ENCODE results near the gene ADAMTSL3.
A peak's percentile ranks its signal among the peaks of the same experiment; 100 is the strongest.

ADAMTSL3 gene

GRCh38 chr15:84010246-84010645 lies 356.3 kb downstream of the ADAMTSL3 start:
- Histone ChIP-seq H3K9me2 (replicated peaks; ENCODE audit: control insufficient read depth, low read length) (no peaks in the 10 kb centered on the region), H3K4me3 (ENCODE audit: low read length) (no peak overlapping the region), H3K4me2 (ENCODE audit: low read length) (no peak overlapping the region), H3K79me2 (ENCODE audit: control insufficient read depth, low read length) (no peaks in the 10 kb centered on the region), H3K9me3 (ENCODE audit: control insufficient read depth, insufficient read depth, low read length) (no peaks in the 10 kb centered on the region), H3K4me1 (ENCODE audit: control insufficient read depth, low read length) (no peaks in the 10 kb centered on the region), H3K27ac (ENCODE audit: low read depth, low read length) (no peak overlapping the region), H3K27me3 (ENCODE audit: control insufficient read depth, low read length) (no peaks in the 10 kb centered on the region), H3F3A (ENCODE audit: control insufficient read depth, insufficient read depth) (no peaks in the 10 kb centered on the region), H3K36me3 (ENCODE audit: control insufficient read depth, low read length) (no peaks in the 10 kb centered on the region), H4K20me1 (ENCODE audit: control insufficient read depth, insufficient read depth, low read depth, low read length) (no peaks in the 10 kb centered on the region)
- no peak for TF ChIP-seq CTCF (IDR thresholded peaks at IDR 0.05; ENCODE audit: low read depth, low read length, poor library complexity, severe bottlenecking)
- no peak for TF ChIP-seq EZH2phosphoT487 (IDR thresholded peaks at IDR 0.05; ENCODE audit: borderline replicate concordance, low read length)

GRCh38 chr15:84016371-84016770 lies 362.4 kb downstream of the ADAMTSL3 start:
- no peaks in the 10 kb centered on the region for H3K36me3 ChIP-seq (ENCODE audit: control insufficient read depth, low read length)
- no peaks in the 10 kb centered on the region for H3K27me3 ChIP-seq (ENCODE audit: control insufficient read depth, low read length)
- no peak overlapping the region for H3K27ac ChIP-seq (ENCODE audit: low read depth, low read length)
- no peaks in the 10 kb centered on the region for H3K9me3 ChIP-seq (ENCODE audit: control insufficient read depth, insufficient read depth, low read length)
- no peak overlapping the region for H3K4me3 ChIP-seq (ENCODE audit: low read length)
- H4K20me1 ChIP-seq (ENCODE audit: control insufficient read depth, insufficient read depth, low read depth, low read length): no peaks in the 10 kb centered on the region
- H3F3A ChIP-seq (ENCODE audit: control insufficient read depth, insufficient read depth): no peaks in the 10 kb centered on the region
- no peaks in the 10 kb centered on the region for H3K79me2 ChIP-seq (ENCODE audit: control insufficient read depth, low read length)
- H3K4me1 ChIP-seq (ENCODE audit: control insufficient read depth, low read length): no peaks in the 10 kb centered on the region
- TF ChIP-seq CTCF (IDR thresholded peaks at IDR 0.05; ENCODE audit: low read depth, low read length, poor library complexity, severe bottlenecking) (no peak), EZH2phosphoT487 (IDR thresholded peaks at IDR 0.05; ENCODE audit: borderline replicate concordance, low read length) (no peak)
- H3K9me2 ChIP-seq (replicated peaks; ENCODE audit: control insufficient read depth, low read length): no peaks in the 10 kb centered on the region
- H3K4me2 ChIP-seq (ENCODE audit: low read length): no peak overlapping the region

- Histone ChIP-seq H3K4me1 (ENCODE audit: control insufficient read depth, low read length) (no peaks in the 10 kb centered on the region), H3K9me2 (replicated peaks; ENCODE audit: control insufficient read depth, low read length) (no peaks in the 10 kb centered on the region), H3K79me2 (ENCODE audit: control insufficient read depth, low read length) (no peaks in the 10 kb centered on the region), H3K4me2 (ENCODE audit: low read length) (no peak overlapping the region), H3K27ac (ENCODE audit: low read depth, low read length) (no peak overlapping the region), H4K20me1 (ENCODE audit: control insufficient read depth, insufficient read depth, low read depth, low read length) (no peaks in the 10 kb centered on the region), H3K4me3 (ENCODE audit: low read length) (no peak overlapping the region), H3F3A (ENCODE audit: control insufficient read depth, insufficient read depth) (no peaks in the 10 kb centered on the region), H3K27me3 (ENCODE audit: control insufficient read depth, low read length) (no peaks in the 10 kb centered on the region), H3K9me3 (ENCODE audit: control insufficient read depth, insufficient read depth, low read length) (no peaks in the 10 kb centered on the region), H3K36me3 (ENCODE audit: control insufficient read depth, low read length) (no peaks in the 10 kb centered on the region)
- TF ChIP-seq CTCF (IDR thresholded peaks at IDR 0.05; ENCODE audit: low read depth, low read length, poor library complexity, severe bottlenecking): no peak
- no peak for TF ChIP-seq EZH2phosphoT487 (IDR thresholded peaks at IDR 0.05; ENCODE audit: borderline replicate concordance, low read length)
Measured at GRCh38 chr15:84022516-84022915, 368.6 kb downstream of the ADAMTSL3 start.

- Histone ChIP-seq H3K79me2 (ENCODE audit: control insufficient read depth, low read length) (no peaks in the 10 kb centered on the region), H3K9me3 (ENCODE audit: control insufficient read depth, insufficient read depth, low read length) (no peaks in the 10 kb centered on the region), H3K27me3 (ENCODE audit: control insufficient read depth, low read length) (no peaks in the 10 kb centered on the region), H4K20me1 (ENCODE audit: control insufficient read depth, insufficient read depth, low read depth, low read length) (no peaks in the 10 kb centered on the region), H3K4me1 (ENCODE audit: control insufficient read depth, low read length) (no peaks in the 10 kb centered on the region), H3K4me2 (ENCODE audit: low read length) (no peak overlapping the region), H3F3A (ENCODE audit: control insufficient read depth, insufficient read depth) (no peaks in the 10 kb centered on the region), H3K9me2 (replicated peaks; ENCODE audit: control insufficient read depth, low read length) (no peaks in the 10 kb centered on the region), H3K36me3 (ENCODE audit: control insufficient read depth, low read length) (no peaks in the 10 kb centered on the region), H3K4me3 (ENCODE audit: low read length) (no peak overlapping the region), H3K27ac (ENCODE audit: low read depth, low read length) (no peak overlapping the region)
- TF ChIP-seq CTCF (IDR thresholded peaks at IDR 0.05; ENCODE audit: low read depth, low read length, poor library complexity, severe bottlenecking) (peak; percentile 69), EZH2phosphoT487 (IDR thresholded peaks at IDR 0.05; ENCODE audit: borderline replicate concordance, low read length) (no peak)
Measured at GRCh38 chr15:84023636-84024035, 369.7 kb downstream of the ADAMTSL3 start.
